GM18502 (cell line): ENCODE measurements around the gene SCARB1.

Experiments used
- ATAC-seq: cut with Tn5 transposase; IDR thresholded peaks from one replicate; pipeline ENCODE4 v1.9.1; 2021; ENCODE audit warnings: mild to moderate bottlenecking; ENCODE audit not compliant: unreplicated experiment, poor library complexity

The SCARB1 gene

GRCh38 chr12:124828264-124829007, 35.2 kb downstream of the SCARB1 start:
- no peak for ATAC-seq

- no peak for ATAC-seq
Observed at GRCh38 chr12:124827588-124828184, 36.0 kb downstream of the SCARB1 start.

- ATAC-seq: no peak
Observed at GRCh38 chr12:124824195-124824594, 39.5 kb downstream of the SCARB1 start.

- no peak for ATAC-seq
Observed at GRCh38 chr12:124823272-124823970, 40.2 kb downstream of the SCARB1 start.

- ATAC-seq: no peak
Observed at GRCh38 chr12:124822218-124822617, 41.4 kb downstream of the SCARB1 start.

GRCh38 chr12:124821252-124822200, 42.1 kb downstream of the SCARB1 start:
- ATAC-seq: no peak

- ATAC-seq: no peak
Observed at GRCh38 chr12:124820199-124820598, 43.5 kb downstream of the SCARB1 start.

- ATAC-seq: no peak
Observed at GRCh38 chr12:124819525-124819924, 44.1 kb downstream of the SCARB1 start.

- no peak for ATAC-seq
Observed at GRCh38 chr12:124819080-124819479, 44.6 kb downstream of the SCARB1 start.

- ATAC-seq: no peak
Observed at GRCh38 chr12:124817076-124818000, 46.3 kb downstream of the SCARB1 start.

- ATAC-seq: no peak
Observed at GRCh38 chr12:124816295-124816854, 47.3 kb downstream of the SCARB1 start.

GRCh38 chr12:124814741-124815613, 48.7 kb downstream of the SCARB1 start:
- no peak for ATAC-seq

- ATAC-seq: no peak
Observed at GRCh38 chr12:124813782-124814181, 49.9 kb downstream of the SCARB1 start.

- no peak for ATAC-seq
Observed at GRCh38 chr12:124812979-124813378, 50.7 kb downstream of the SCARB1 start.

- no peak for ATAC-seq
Observed at GRCh38 chr12:124812356-124812755, 51.3 kb downstream of the SCARB1 start.

- ATAC-seq: no peak
Observed at GRCh38 chr12:124811633-124812032, 52.0 kb downstream of the SCARB1 start.

- no peak for ATAC-seq
Observed at GRCh38 chr12:124809878-124810277, 53.8 kb downstream of the SCARB1 start.

GRCh38 chr12:124809391-124809790, 54.3 kb downstream of the SCARB1 start:
- ATAC-seq: no peak
